LHCN-M2 (cell line): Measurements from ENCODE around the gene FXYD7. TPM values are rescaled to one million over a fixed set of nuclear protein-coding genes. Genes with fewer than 3 reads are reported as not detected.
A peak's percentile ranks its signal among the peaks of the same experiment; 100 is the strongest.
"Not testable (repeated sequence)": the region's sequence is repeated elsewhere in the genome, so short reads cannot be mapped to it uniquely, and the experiment has no call there.

Experiments
- DNase-seq: peaks from one replicate; pipeline ENCODE4 v3.0.0-alpha.2; 2012; ENCODE audit warnings: low read depth
- total RNA-seq: library from RNA; depleted of rRNA; stranded (reverse); fragments of >200 nt; gene quantifications from 2 replicates; pipeline ENCODE4 v1.2.3, GENCODE V29; 2014

The FXYD7 gene
- total RNA-seq, 1 experiment from 2014 or later = not detected

- DNase-seq = no peak
Observed at GRCh38 chr19:35144600-35145436, 1.8 kb downstream of the FXYD7 start.

- no peak for DNase-seq
Observed at GRCh38 chr19:35146746-35147459, 3.8 kb downstream of the FXYD7 start.

GRCh38 chr19:35149463-35149862, 6.4 kb downstream of the FXYD7 start:
- peak; percentile 39 for DNase-seq

GRCh38 chr19:35150445-35150844, 7.4 kb downstream of the FXYD7 start:
- DNase-seq = no peak

GRCh38 chr19:35151273-35152065, 8.4 kb downstream of the FXYD7 start:
- DNase-seq = no peak

- DNase-seq = not testable (repeated sequence)
Observed at GRCh38 chr19:35153129-35153522, 10.1 kb downstream of the FXYD7 start.

GRCh38 chr19:35153701-35154524, 10.9 kb downstream of the FXYD7 start:
- DNase-seq = no peak

- DNase-seq = peak; percentile 61
Observed at GRCh38 chr19:35154525-35155406, 11.7 kb downstream of the FXYD7 start, which contains the start of gene FXYD5. Gene FXYD5 (plus strand): TSS chr19:35154735. CDS start chr19:35155551, 816 bp downstream.

- DNase-seq = no peak
Observed at GRCh38 chr19:35155441-35155840, 12.4 kb downstream of the FXYD7 start.

- no peak for DNase-seq
Observed at GRCh38 chr19:35155981-35156672, 13.1 kb downstream of the FXYD7 start.

GRCh38 chr19:35156673-35157014, 13.6 kb downstream of the FXYD7 start:
- no peak for DNase-seq

GRCh38 chr19:35157431-35157830, 14.4 kb downstream of the FXYD7 start:
- no peak for DNase-seq

GRCh38 chr19:35159606-35160005, 16.6 kb downstream of the FXYD7 start:
- DNase-seq = no peak

- DNase-seq = no peak
Observed at GRCh38 chr19:35160629-35161433, 17.8 kb downstream of the FXYD7 start.

GRCh38 chr19:35161434-35161743, 18.3 kb downstream of the FXYD7 start:
- DNase-seq = no peak

GRCh38 chr19:35162471-35163326, 19.6 kb downstream of the FXYD7 start:
- DNase-seq = no peak

GRCh38 chr19:35164418-35164817, 21.4 kb downstream of the FXYD7 start:
- no peak for DNase-seq
